GM12878 (cell line): ENCODE data around the gene RMDN3.

ENCODE experiments used
- ATF3 ChIP-seq: IDR thresholded peaks from 2 replicates; pipeline ENCODE4 v1.6.1; 2011; ENCODE audit warnings: low read depth, mild to moderate bottlenecking, low read length, moderate library complexity, borderline replicate concordance; ENCODE audit errors: extremely low read depth
- CHD4 ChIP-seq: fragments of 200-600 bp; sonication (generic); IDR thresholded peaks from 2 replicates; pipeline ENCODE4 v1.6.1; 2016; ENCODE audit warnings: mild to moderate bottlenecking
- CTCF ChIP-seq, 3 experiments: IDR thresholded peaks in 2 of 3; conservative IDR thresholded peaks in 1 of 3; 2 replicates each; pipeline ENCODE4 v1.5.1; 2011; ENCODE audit warnings: low read depth in 3 of 3, low read length in 3 of 3, mild to moderate bottlenecking in 3 of 3, control low read depth in 2 of 3, moderate library complexity in 2 of 3, inconsistent platforms in 1 of 3, mixed read lengths in 1 of 3; ENCODE audit not compliant: control insufficient read depth in 2 of 3, insufficient read depth in 1 of 3; ENCODE audit errors: extremely low read depth in 1 of 3
- CUX1 ChIP-seq: IDR thresholded peaks from 2 replicates; pipeline ENCODE4 v1.6.1; 2012; ENCODE audit warnings: improper control_type of control experiment, low read depth, low read length; ENCODE audit not compliant: insufficient replicate concordance
- EGR1 ChIP-seq, 2 experiments: IDR thresholded peaks; 1 replicate in 1 of 2; 2 replicates in 1 of 2; pipeline ENCODE4 v1.6.1; 2011 to 2012; ENCODE audit warnings: low read depth in 2 of 2, low read length in 2 of 2, borderline replicate concordance in 1 of 2, mild to moderate bottlenecking in 1 of 2, moderate library complexity in 1 of 2
- ELK1 ChIP-seq: IDR thresholded peaks from 2 replicates; pipeline ENCODE4 v1.6.1; 2012; ENCODE audit warnings: low read depth, low read length, improper control_type of control experiment
- FOS ChIP-seq: IDR thresholded peaks from 3 replicates; pipeline ENCODE4 v1.6.1; 2011; ENCODE audit warnings: borderline replicate concordance; ENCODE audit not compliant: insufficient read length; ENCODE audit errors: extremely low read depth
- JUND ChIP-seq: IDR thresholded peaks from 2 replicates; pipeline ENCODE4 v1.6.1; 2012; ENCODE audit warnings: low read depth, mild to moderate bottlenecking, low read length, improper control_type of control experiment, moderate library complexity
- MTA2 ChIP-seq: fragments of 450-650 bp; IDR thresholded peaks from 2 replicates; pipeline ENCODE4 v1.6.1; 2016; ENCODE audit warnings: low read depth, mild to moderate bottlenecking, moderate library complexity
- POLR2A ChIP-seq: IDR thresholded peaks from 2 replicates; pipeline ENCODE4 v1.6.1; 2011; ENCODE audit warnings: low read depth, mild to moderate bottlenecking, low read length
- REST ChIP-seq: IDR thresholded peaks from 2 replicates; pipeline ENCODE4 v1.6.1; 2012; ENCODE audit warnings: mild to moderate bottlenecking, low read depth, low read length
- SUZ12 ChIP-seq: fragments of 200-600 bp; sonication (generic); IDR thresholded peaks from one replicate; pipeline ENCODE4 v1.6.1; 2018; ENCODE audit warnings: antibody characterized with exemption, mild to moderate bottlenecking; ENCODE audit not compliant: unreplicated experiment
- USF1 ChIP-seq: IDR thresholded peaks from 2 replicates; pipeline ENCODE4 v1.6.1; 2011; ENCODE audit warnings: borderline replicate concordance, low read depth, mild to moderate bottlenecking, moderate library complexity, mixed read lengths, low read length; ENCODE audit not compliant: insufficient read depth; ENCODE audit errors: extremely low read length
- YY1 ChIP-seq: IDR thresholded peaks from 2 replicates; pipeline ENCODE4 v1.6.1; 2011; ENCODE audit warnings: low read depth, mild to moderate bottlenecking, low read length

- peak; percentile 94 for TF ChIP-seq ATF3
- no peak for TF ChIP-seq CTCF (IDR thresholded peaks at IDR 0.05 in 2 of 3, conservative IDR thresholded peaks at IDR 0.05 in 1 of 3; ENCODE audit: control insufficient read depth in 2 of 3, extremely low read depth in 1 of 3, insufficient read depth in 1 of 3, low read depth in 3 of 3, low read length in 3 of 3)
- no peak for TF ChIP-seq USF1
- no peak for TF ChIP-seq JUND
- TF ChIP-seq POLR2A: peak; percentile 93
- TF ChIP-seq MTA2: no peak
- TF ChIP-seq FOS: no peak
- TF ChIP-seq SUZ12: no peak
- TF ChIP-seq ELK1: no peak
- TF ChIP-seq CUX1: no peak
- no peak for TF ChIP-seq CHD4
- peak; percentile 93 for TF ChIP-seq YY1
- 0 out of 2 replicates have a peak, but pooled peaks have one; percentile 5 for TF ChIP-seq REST
- 0 out of 3 replicates have a peak, but pooled peaks of 1 of the 2 experiments have one; percentile 21 for TF ChIP-seq EGR1 (IDR thresholded peaks at IDR 0.05; ENCODE audit: borderline replicate concordance in 1 of 2, low read depth in 2 of 2, low read length in 2 of 2)
Observed at GRCh38 chr15:40754883-40755811, at the start of gene RMDN3.
